ENCODE results near the gene UROS.

- TF ChIP-seq GATA2 (IDR thresholded peaks at IDR 0.05; ENCODE audit: insufficient read depth, insufficient read length, low read depth, low read length): no peak
- TF ChIP-seq, protein P1, sequence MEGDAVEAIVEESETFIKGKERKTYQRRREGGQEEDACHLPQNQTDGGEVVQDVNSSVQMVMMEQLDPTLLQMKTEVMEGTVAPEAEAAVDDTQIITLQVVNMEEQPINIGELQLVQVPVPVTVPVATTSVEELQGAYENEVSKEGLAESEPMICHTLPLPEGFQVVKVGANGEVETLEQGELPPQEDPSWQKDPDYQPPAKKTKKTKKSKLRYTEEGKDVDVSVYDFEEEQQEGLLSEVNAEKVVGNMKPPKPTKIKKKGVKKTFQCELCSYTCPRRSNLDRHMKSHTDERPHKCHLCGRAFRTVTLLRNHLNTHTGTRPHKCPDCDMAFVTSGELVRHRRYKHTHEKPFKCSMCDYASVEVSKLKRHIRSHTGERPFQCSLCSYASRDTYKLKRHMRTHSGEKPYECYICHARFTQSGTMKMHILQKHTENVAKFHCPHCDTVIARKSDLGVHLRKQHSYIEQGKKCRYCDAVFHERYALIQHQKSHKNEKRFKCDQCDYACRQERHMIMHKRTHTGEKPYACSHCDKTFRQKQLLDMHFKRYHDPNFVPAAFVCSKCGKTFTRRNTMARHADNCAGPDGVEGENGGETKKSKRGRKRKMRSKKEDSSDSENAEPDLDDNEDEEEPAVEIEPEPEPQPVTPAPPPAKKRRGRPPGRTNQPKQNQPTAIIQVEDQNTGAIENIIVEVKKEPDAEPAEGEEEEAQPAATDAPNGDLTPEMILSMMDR (IDR thresholded peaks at IDR 0.05; ENCODE audit: extremely low read depth in 1 of 2, insufficient read depth in 1 of 2, low read depth in 1 of 2, low read length in 2 of 2): no peak
- TF ChIP-seq, protein P2, sequence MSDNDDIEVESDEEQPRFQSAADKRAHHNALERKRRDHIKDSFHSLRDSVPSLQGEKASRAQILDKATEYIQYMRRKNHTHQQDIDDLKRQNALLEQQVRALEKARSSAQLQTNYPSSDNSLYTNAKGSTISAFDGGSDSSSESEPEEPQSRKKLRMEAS (IDR thresholded peaks at IDR 0.05; ENCODE audit: insufficient read depth, insufficient read length): no peak
- no peak for TF ChIP-seq EZH2 (IDR thresholded peaks at IDR 0.05; ENCODE audit: borderline replicate concordance, low read depth, low read length, severe bottlenecking)
- no peak for TF ChIP-seq POLR2A (IDR thresholded peaks at IDR 0.05; ENCODE audit: low read depth, low read length)
These were observed 27.3 kb downstream of the UROS start for GRCh38 chr10:125795637-125796190.

Measured in endothelial cell of umbilical vein (primary cell).